Loucy (cell line): ENCODE data around the gene ATP11A.

ENCODE experiments used
- CTCF ChIP-seq: fragments of 200-600 bp; sonication (generic); conservative IDR thresholded peaks from 2 replicates; pipeline ENCODE4 v1.5.1; 2014; ENCODE audit warnings: mild to moderate bottlenecking, antibody characterized with exemption, low read length
- EZH2phosphoT487 ChIP-seq: fragments of 200-600 bp; IDR thresholded peaks from 2 replicates; pipeline ENCODE4 v1.6.1; 2018; ENCODE audit warnings: antibody characterized with exemption, mild to moderate bottlenecking, moderate library complexity, borderline replicate concordance

- TF ChIP-seq CTCF (no peak), EZH2phosphoT487 (no peak)
Measured at GRCh38 chr13:112905086-112905485, 215.2 kb downstream of the ATP11A start.
